Inflammatory macrophage (primary cell): Measurements from ENCODE around the gene TEX14.
A peak's percentile ranks its signal among the peaks of the same experiment; 100 is the strongest.
"Not testable (repeated sequence)": the region's sequence is repeated elsewhere in the genome, so short reads cannot be mapped to it uniquely, and the experiment has no call there.

Experiments
- DNase-seq, 2 donors: peaks; one replicate each; pipeline ENCODE4 v3.0.0-alpha.2; 2020 to 2022
- total RNA-seq, 18 experiments: gene quantifications; one replicate each; lab custom pipeline; 2026; ENCODE audit warnings: mixed read lengths in 6 of 18, inconsistent platforms in 2 of 18; lab: John Stamatoyannopoulos, UW

Gene TEX14
- 1.4 to 9.9 (median 3.7) reads per million in 18 experiments for total RNA-seq

GRCh38 chr17:58691701-58692238, at the start of gene TEX14:
TSS of gene TEX14 (minus strand) at chr17:58692045. CDS start at chr17:58652001, 40,044 bp downstream.
- DNase-seq, result no peak

GRCh38 chr17:58741121-58741625, 49.3 kb upstream of the TEX14 start:
- no peak for DNase-seq

- no peak for DNase-seq
Measured at GRCh38 chr17:58734811-58735210, 43.0 kb upstream of the TEX14 start.

DNA sequence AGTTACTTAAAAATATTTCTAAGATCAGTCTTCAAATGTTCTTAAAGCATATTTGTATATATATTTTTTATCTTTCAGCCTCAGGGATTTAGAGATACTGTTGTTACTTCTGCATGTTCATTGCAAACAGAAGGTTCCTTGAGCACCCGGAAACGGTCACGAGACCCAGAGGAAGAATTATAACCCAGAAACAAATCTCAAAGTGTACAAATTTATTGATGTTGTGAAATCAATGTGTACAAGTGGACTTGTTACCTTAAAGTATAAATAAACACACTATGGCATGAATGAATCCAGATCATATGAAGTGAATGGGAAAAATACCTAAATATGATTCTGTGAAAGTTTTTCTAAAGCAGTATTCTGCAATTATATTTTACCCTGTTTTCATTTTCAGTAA, 42.2 kb upstream of the TEX14 start:
- DNase-seq, result no peak

DNA sequence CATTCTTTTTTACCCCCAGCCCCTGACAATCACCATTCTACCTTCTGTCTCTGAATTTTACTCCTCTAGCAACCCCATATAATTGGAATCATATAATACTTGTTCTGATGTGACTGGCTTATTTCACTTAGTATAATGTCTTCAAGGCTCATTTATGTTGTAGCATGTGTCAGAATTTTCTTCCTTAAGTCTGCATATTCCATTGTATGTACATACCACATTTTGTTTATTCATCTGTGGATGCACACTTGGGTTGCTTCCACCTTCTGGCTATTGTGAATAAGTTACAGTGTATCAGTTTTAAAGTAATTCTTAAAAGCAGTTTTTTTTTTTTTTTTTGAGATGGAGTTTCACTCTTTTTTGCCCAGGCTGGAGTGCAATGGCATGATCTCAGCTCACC, 39.1 kb upstream of the TEX14 start:
- no peak for DNase-seq

DNA sequence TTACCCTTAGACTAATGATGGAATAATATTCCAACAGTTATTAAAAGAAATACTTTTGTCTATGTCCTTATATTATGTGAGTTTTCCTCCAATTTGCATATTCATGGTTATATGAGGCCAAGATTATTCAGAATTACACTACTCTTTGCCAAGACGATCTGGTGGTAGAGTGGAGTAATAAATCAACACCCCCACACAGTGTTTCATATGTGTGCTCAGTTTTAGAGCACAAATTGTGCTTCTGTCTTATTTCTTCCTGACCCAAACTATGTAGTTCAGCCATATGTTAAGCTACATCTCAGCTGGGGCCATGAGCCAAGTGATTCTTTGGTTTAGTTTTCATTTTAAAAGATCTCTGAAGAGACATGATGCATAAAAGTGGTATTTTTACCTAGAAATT, 37.0 kb upstream of the TEX14 start:
- DNase-seq, result no peak

- DNase-seq, result no peak
Measured at GRCh38 chr17:58722696-58723095, 30.9 kb upstream of the TEX14 start.

DNA sequence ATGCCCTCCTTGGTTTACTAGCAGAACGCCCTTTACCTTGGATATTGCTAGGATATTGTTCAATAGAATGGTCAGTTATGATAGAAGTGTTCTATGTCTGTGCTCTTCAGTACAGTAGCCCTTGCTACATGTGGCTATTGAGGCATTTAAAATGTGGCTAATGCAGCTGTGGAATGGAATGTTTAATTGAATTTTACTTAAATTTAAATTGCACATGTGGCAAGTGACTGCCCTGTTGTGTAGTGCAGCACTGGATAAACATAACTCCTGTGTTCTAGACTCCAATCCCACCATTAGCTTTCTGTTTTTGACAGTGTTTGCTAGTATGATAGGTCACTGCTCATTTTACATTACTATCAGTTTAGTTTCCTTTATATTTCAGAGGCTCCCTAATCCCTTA, 30.4 kb upstream of the TEX14 start:
- no peak for DNase-seq

- DNase-seq, result peak; percentile 75 to 76
Measured at GRCh38 chr17:58710948-58711552, 19.2 kb upstream of the TEX14 start.

GRCh38 chr17:58706351-58707140, 14.7 kb upstream of the TEX14 start:
- no peak for DNase-seq

DNA sequence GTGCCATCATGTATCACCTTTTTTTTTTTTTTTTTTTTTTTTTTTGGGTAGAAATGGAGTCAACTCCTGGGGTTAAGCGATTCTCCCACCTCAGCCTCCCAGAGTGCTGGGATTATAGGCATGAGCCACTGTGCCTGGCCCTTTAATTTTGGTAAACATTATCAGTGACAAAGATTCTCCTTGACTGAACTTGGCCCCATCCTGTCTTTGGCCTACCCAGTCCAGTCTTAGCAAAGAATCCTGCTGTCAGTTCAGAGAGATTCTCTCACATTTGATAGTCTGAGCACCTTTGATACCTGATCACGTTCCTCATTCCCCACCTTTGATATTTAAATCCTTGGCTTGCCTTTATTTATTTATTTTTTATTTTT, 12.1 kb upstream of the TEX14 start:
- DNase-seq, result no peak

DNA sequence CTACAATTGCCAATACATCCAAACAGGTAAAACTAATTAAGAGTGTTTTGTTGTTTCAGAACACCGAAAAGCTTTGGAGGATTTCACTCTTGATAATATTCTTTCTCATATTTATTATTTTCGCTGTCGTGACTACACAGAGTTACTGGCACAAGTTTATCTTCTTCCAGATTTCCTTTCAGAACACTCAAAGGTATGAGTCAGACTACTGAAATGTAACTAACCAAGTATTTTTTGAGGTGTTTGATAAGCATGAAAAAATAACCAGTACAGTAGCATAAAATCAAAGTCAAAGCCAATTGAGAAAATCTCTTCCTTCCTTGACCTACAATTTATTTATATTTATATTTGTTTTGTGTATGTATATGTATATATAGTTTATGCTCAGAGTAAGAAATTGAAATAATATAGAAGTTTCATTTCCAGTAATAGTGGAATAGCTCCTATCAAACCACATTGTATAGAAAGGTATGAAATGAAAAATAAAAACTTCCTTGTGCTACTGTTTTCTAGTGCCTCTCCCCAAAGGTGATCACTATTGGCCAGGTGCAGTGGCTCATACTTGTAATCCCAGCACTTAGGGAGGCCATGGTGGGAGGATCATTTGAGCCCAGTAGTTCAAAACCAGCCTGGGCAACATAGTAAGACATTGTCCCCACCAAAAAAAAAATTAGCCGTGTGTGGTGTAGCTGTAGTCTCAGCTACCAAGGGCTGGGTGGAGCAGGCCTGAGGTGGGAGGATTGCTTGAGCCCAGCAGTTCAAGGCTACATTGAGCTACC, 11.5 kb upstream of the TEX14 start:
- DNase-seq, result no peak

- no peak for DNase-seq
Measured at GRCh38 chr17:58702708-58703107, 10.9 kb upstream of the TEX14 start.

DNA sequence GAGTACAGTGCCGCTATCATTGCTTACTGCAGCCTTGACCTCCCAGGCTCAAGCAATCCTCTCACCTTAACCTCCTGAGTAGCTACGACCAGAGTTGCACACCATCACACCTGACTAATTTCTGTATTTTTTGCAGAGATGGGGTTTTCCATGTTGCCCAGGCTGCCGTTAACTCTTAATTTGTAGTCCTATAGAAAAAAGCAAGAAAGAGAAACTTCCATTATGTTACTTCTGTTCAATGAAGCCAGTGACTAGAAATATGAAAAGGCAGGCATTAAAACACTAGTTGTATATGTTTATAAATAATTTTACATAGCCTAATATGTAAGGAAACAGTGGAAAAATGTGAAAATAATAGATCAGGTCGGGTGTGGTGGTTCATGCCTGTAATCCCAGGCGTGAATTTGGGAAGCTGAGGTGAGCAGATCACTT, 10.2 kb upstream of the TEX14 start:
- DNase-seq, result no peak

- DNase-seq, result no peak
Measured at GRCh38 chr17:58699771-58700170, 7.9 kb upstream of the TEX14 start.

GRCh38 chr17:58694826-58695225, 3.0 kb upstream of the TEX14 start:
- DNase-seq, result no peak

GRCh38 chr17:58694302-58694701, 2.5 kb upstream of the TEX14 start:
- DNase-seq, result no peak

DNA sequence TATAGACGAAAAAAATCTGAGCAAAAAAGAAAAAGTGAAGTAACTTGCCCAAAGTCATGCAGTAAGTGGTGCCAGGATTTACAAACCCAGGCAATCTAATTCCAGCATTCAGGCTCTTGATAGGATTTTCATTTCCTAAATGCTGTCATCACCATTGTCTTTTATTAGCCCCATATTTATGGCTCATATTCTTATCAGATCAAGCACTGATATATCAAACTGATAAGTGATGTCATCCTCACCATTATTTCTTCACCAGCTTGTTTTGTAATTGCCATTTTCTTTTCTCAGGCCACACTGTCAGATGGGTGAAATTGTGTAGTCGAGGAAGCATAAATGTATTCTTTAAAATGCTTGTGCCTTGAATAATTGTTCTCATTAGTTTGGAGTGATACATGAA, 1.9 kb upstream of the TEX14 start:
- no peak for DNase-seq

GRCh38 chr17:58693208-58693607, 1.4 kb upstream of the TEX14 start:
- DNase-seq, result peak in 1 of 2 donors; percentile 6

- peak; percentile 85 to 93 for DNase-seq
Measured at GRCh38 chr17:58692239-58693055, 602 bp upstream of the TEX14 start, which contains the start of gene RAD51C. TSS of gene RAD51C (plus strand) at chr17:58692602. CDS start at chr17:58692644, 42 bp downstream.

GRCh38 chr17:58690033-58690432, 1.8 kb downstream of the TEX14 start:
- DNase-seq, result not testable (repeated sequence)

DNA sequence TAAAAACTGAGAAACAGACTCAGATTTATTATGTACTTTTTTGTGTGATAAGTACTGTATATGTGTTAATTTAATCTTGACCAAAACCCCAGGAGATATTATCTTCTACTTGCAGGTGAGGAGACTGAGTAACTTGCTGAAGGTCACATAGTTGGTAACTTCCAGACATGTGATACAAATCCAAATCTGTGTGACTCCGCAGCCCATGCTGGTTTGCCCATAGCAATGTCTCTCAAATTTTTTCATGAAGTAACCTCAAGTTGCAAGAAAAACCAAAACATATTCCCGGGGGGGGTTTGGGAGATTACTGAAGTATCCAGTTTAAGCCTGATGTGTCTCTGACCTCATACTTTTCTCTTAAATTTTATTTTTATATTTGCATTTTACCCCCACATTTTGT, 3.3 kb downstream of the TEX14 start:
- no peak for DNase-seq
